Lung (tissue), 12 donors: ENCODE data around the gene CENPP. TPM values are rescaled to one million over a fixed set of nuclear protein-coding genes. Genes with fewer than 3 reads are reported as not detected.
A peak's percentile ranks its signal among the peaks of the same experiment; 100 is the strongest.

Source experiments
- ATAC-seq: fragments of 200-7000 bp; cut with Tn5 transposase; one replicate; pipeline ENCODE4 v1.9.1; 2020; ENCODE audit warnings: moderate number of reproducible peaks; ENCODE audit not compliant: insufficient read depth, low FRiP score
- DNase-seq, 3 donors: peaks; one replicate each; pipeline ENCODE4 v3.0.0-alpha.2; 2013 to 2017
- H3K27ac ChIP-seq, 2 donors: one replicate each; pipeline ENCODE4 v1.5.1; 2013; ENCODE audit warnings: mild to moderate bottlenecking in 2 of 2, moderate library complexity in 2 of 2, control low read depth in 1 of 2, inconsistent platforms in 1 of 2, low read depth in 1 of 2, low read length in 1 of 2
- H3K27me3 ChIP-seq, 3 donors: one replicate each; pipeline ENCODE4 v1.5.1; 2013; ENCODE audit warnings: low read length in 2 of 3; ENCODE audit not compliant: control insufficient read depth in 3 of 3, insufficient read depth in 3 of 3
- H3K36me3 ChIP-seq, 4 donors: one replicate each; pipeline ENCODE4 v1.5.1; 2013; ENCODE audit warnings: low read length in 4 of 4, mild to moderate bottlenecking in 1 of 4, moderate library complexity in 1 of 4; ENCODE audit not compliant: control insufficient read depth in 4 of 4, insufficient read depth in 4 of 4
- H3K4me1 ChIP-seq, 5 donors: one replicate each; pipeline ENCODE4 v1.5.1; 2013; ENCODE audit warnings: low read length in 5 of 5, mild to moderate bottlenecking in 2 of 5, moderate library complexity in 1 of 5; ENCODE audit not compliant: control insufficient read depth in 5 of 5, insufficient read depth in 5 of 5
- H3K4me3 ChIP-seq: one replicate; pipeline ENCODE4 v1.5.1; 2013; ENCODE audit warnings: mild to moderate bottlenecking, control low read depth, moderate library complexity
- H3K9ac ChIP-seq, 2 donors: one replicate each; pipeline ENCODE4 v1.5.1; 2013; ENCODE audit warnings: low read length in 2 of 2, control low read depth in 1 of 2; ENCODE audit not compliant: insufficient read depth in 1 of 2
- H3K9me3 ChIP-seq, 4 donors: one replicate each; pipeline ENCODE4 v1.5.1; 2013; ENCODE audit warnings: low read length in 3 of 4, mild to moderate bottlenecking in 1 of 4, moderate library complexity in 1 of 4; ENCODE audit not compliant: control insufficient read depth in 4 of 4, insufficient read depth in 3 of 4
- CTCF ChIP-seq: IDR thresholded peaks from 2 replicates; pipeline ENCODE4 v1.5.1; 2012; ENCODE audit warnings: mild to moderate bottlenecking; ENCODE audit errors: control extremely low read depth, extremely low read depth
- WGBS, 2 donors: extraction: QIAGEN DNeasy Blood & Tissue Kit; methylation state at CpG; one replicate each; pipeline ENCODE4 v1.1.7; 2013; 5-methylcytosine and 5-hydroxymethylcytosine counted together
- polyA plus RNA-seq, 2 donors: library from polyadenylated mRNA; stranded (reverse); fragments of 200-250 nt; gene quantifications; one replicate each; pipeline ENCODE4 v1.2.1, GENCODE V29; 2013
- total RNA-seq, 2 donors: library from RNA; depleted of rRNA in 1 of 2; stranded (reverse); fragments of >200 nt in 1 of 2; gene quantifications; one replicate each; pipeline ENCODE4 v1.2.1, GENCODE V29; 2014 to 2021
- donor health status: control.
- donor health status: control.
- donor health status: Bipolar disorder and iron deficiency.
- donor health status: healthy.
- donor health status: DM: yes; HTN: yes; CAD: no.

Gene CENPP
- total and polyA plus RNA-seq, 4 donors = 1.2 to 11.8 (median 2.9) TPM

- ATAC-seq (no peak), DNase-seq (no peak)
- WGBS, 2 donors = 77 to 91% methylated on average over 6 of the region's 6 CpGs
- H3K9me3 ChIP-seq = no peaks in the 10 kb centered on the region
- no peak overlapping the region for H3K9ac ChIP-seq
- H3K36me3 ChIP-seq = peaks cover 0 to under 1% (median 0%) of the 10 kb centered on the region in 4 donors
- TF ChIP-seq CTCF = no peak
- H3K4me3 ChIP-seq = no peak overlapping the region
- no peaks in the 10 kb centered on the region for H3K27me3 ChIP-seq
- H3K27ac ChIP-seq = peak overlapping the region in 1 of 2 donors; percentile 9
- no peaks in the 10 kb centered on the region for H3K4me1 ChIP-seq
Observed at GRCh38 chr9:92385477-92385876, 59.7 kb downstream of the CENPP start.

GRCh38 chr9:92385953-92386352 is 60.2 kb downstream of the CENPP start:
- peak overlapping the region in 1 of 2 donors; percentile 9 for H3K27ac ChIP-seq
- WGBS, 2 donors = 94 to 99% methylated on average over 4 of the region's 4 CpGs
- no peaks in the 10 kb centered on the region for H3K27me3 ChIP-seq
- ATAC-seq (no peak), DNase-seq (no peak)
- no peak for TF ChIP-seq CTCF
- H3K4me1 ChIP-seq = no peaks in the 10 kb centered on the region
- no peak overlapping the region for H3K9ac ChIP-seq
- no peak overlapping the region for H3K4me3 ChIP-seq
- peaks cover 0 to 4% (median 0%) of the 10 kb centered on the region in 4 donors for H3K36me3 ChIP-seq
- H3K9me3 ChIP-seq = no peaks in the 10 kb centered on the region

GRCh38 chr9:92392690-92393089 is 66.9 kb downstream of the CENPP start:
- Histone ChIP-seq H3K36me3 (peaks cover 0 to 27% (median 7%) of the 10 kb centered on the region in 4 donors), H3K4me1 (no peaks in the 10 kb centered on the region), H3K27ac (no peak overlapping the region), H3K4me3 (no peak overlapping the region), H3K9ac (no peak overlapping the region), H3K27me3 (no peaks in the 10 kb centered on the region), H3K9me3 (no peaks in the 10 kb centered on the region)
- no peak for TF ChIP-seq CTCF
- no peak for ATAC-seq
- no peak for DNase-seq
- 84 to 94% methylated on average over 2 of the region's 2 CpGs for WGBS, 2 donors

- TF ChIP-seq CTCF = no peak
- Histone ChIP-seq H3K27ac (no peak overlapping the region), H3K9ac (no peak overlapping the region), H3K4me3 (no peak overlapping the region), H3K36me3 (peaks cover 0 to 33% (median 10%) of the 10 kb centered on the region in 4 donors), H3K27me3 (no peaks in the 10 kb centered on the region), H3K4me1 (no peaks in the 10 kb centered on the region), H3K9me3 (peaks cover 0 to 2% (median 0%) of the 10 kb centered on the region in 4 donors)
- no peak for ATAC-seq
- 51 to 71% methylated on average over 1 of the region's 1 CpG for whole genome bisulfite sequencing, 2 donors
- DNase-seq = peak in 2 of 3 donors; percentile 64 to 67
Observed at GRCh38 chr9:92393686-92394085, 67.9 kb downstream of the CENPP start.
